Lower leg skin (tissue), 4 donors: Measurements from ENCODE around the gene IFTAP. TPM values are rescaled to one million over a fixed set of nuclear protein-coding genes. Genes with fewer than 3 reads are reported as not detected.

Experiments
- DNase-seq, 2 donors: peaks; one replicate each; pipeline ENCODE4 v3.0.0-alpha.2; 2019; ENCODE audit warnings: low spot score in 2 of 2
- H3K4me3 ChIP-seq: fragments of 200-600 bp; sonication (generic); 2 replicates; pipeline ENCODE4 v1.5.1; 2017; ENCODE audit warnings: mild to moderate bottlenecking, low read depth; ENCODE audit not compliant: poor library complexity, severe bottlenecking
- CTCF ChIP-seq, 3 donors: fragments of 450-650 bp; IDR thresholded peaks; one replicate each; pipeline ENCODE4 v1.5.1; 2016; ENCODE audit warnings: antibody characterized with exemption in 3 of 3, mild to moderate bottlenecking in 3 of 3, moderate library complexity in 2 of 3
- POLR2A ChIP-seq, 2 donors: fragments of 450-650 bp; IDR thresholded peaks; one replicate each; pipeline ENCODE4 v1.6.1; 2016 to 2017; ENCODE audit warnings: antibody characterized with exemption in 2 of 2, mild to moderate bottlenecking in 1 of 2, moderate library complexity in 1 of 2
- WGBS, 2 donors: methylation state at CpG; one replicate each; pipeline ENCODE4 v1.1.5; 2018; 5-methylcytosine and 5-hydroxymethylcytosine counted together
- intact Hi-C: fragments of 100-400 bp; cut with DNase I; formaldehyde crosslinking; loops from one replicate; pipeline ENCODE4 v1.15.0; 2023; ENCODE audit warnings: low total_unique reads
- total RNA-seq, 4 donors: library from RNA; depleted of rRNA; stranded (reverse); fragments of >200 nt; gene quantifications; one replicate each; pipeline ENCODE4 v1.1.0, GENCODE V29; 2016

Gene IFTAP
- total RNA-seq, 4 donors from 2014 or later: 4.0 to 13.8 (median 9.8) TPM

- WGBS, 2 donors: 87% methylated on average over 7 of the region's 7 CpGs
- no peak overlapping the region for H3K4me3 ChIP-seq
- intact Hi-C loops: no loop called here
- TF ChIP-seq CTCF (IDR thresholded peaks at IDR 0.05) (no peak), POLR2A (IDR thresholded peaks at IDR 0.05) (no peak)
- no peak for DNase-seq
These were observed 5.9 kb downstream of the IFTAP start for GRCh38 chr11:36600180-36600579.

- H3K4me3 ChIP-seq: no peak overlapping the region
- intact Hi-C loops: no loop called here
- WGBS, 2 donors: 79 to 81% methylated on average over 2 of the region's 2 CpGs
- no peak for DNase-seq
- TF ChIP-seq CTCF (IDR thresholded peaks at IDR 0.05): no peak
These were observed 6.9 kb downstream of the IFTAP start for GRCh38 chr11:36601155-36601554.

GRCh38 chr11:36602135-36602534 lies 7.8 kb downstream of the IFTAP start:
- intact Hi-C loops: no loop called here
- DNase-seq: no peak
- no peak overlapping the region for H3K4me3 ChIP-seq
- no peak for TF ChIP-seq CTCF (IDR thresholded peaks at IDR 0.05)
- no peak for TF ChIP-seq POLR2A (IDR thresholded peaks at IDR 0.05)

- 84 to 87% methylated on average over 6 of the region's 6 CpGs for WGBS, 2 donors
- no peak for DNase-seq
- intact Hi-C loops: no loop called here
- TF ChIP-seq CTCF (IDR thresholded peaks at IDR 0.05) (no peak), POLR2A (IDR thresholded peaks at IDR 0.05) (no peak)
- H3K4me3 ChIP-seq: no peak overlapping the region
These were observed 11.2 kb downstream of the IFTAP start for GRCh38 chr11:36605221-36606216.

GRCh38 chr11:36608491-36609199 lies 14.3 kb downstream of the IFTAP start:
- intact Hi-C loops: no loop called here
- TF ChIP-seq POLR2A (IDR thresholded peaks at IDR 0.05) (no peak), CTCF (IDR thresholded peaks at IDR 0.05) (no peak)
- WGBS, 2 donors: 84 to 91% methylated on average over 1 of the region's 1 CpG
- DNase-seq: no peak
- H3K4me3 ChIP-seq: no peak overlapping the region
